IPS-NIHi11 (cell line): ENCODE data around the gene GALNT9.
"Not testable (repeated sequence)": the region's sequence is repeated elsewhere in the genome, so short reads cannot be mapped to it uniquely, and the experiment has no call there.

Experiments used
- DNase-seq: peaks from one replicate; pipeline ENCODE4 v3.0.0; 2012; ENCODE audit warnings: mixed read lengths, low spot score

GALNT9 gene

GRCh38 chr12:132229193-132229760, 100.1 kb downstream of the GALNT9 start:
- no peak for DNase-seq

- DNase-seq = no peak
Observed at GRCh38 chr12:132228476-132229192, 100.8 kb downstream of the GALNT9 start.

- no peak for DNase-seq
Observed at GRCh38 chr12:132227782-132228475, 101.5 kb downstream of the GALNT9 start.

GRCh38 chr12:132227118-132227517, 102.3 kb downstream of the GALNT9 start:
- DNase-seq = no peak

- DNase-seq = no peak
Observed at GRCh38 chr12:132226604-132227003, 102.8 kb downstream of the GALNT9 start.

GRCh38 chr12:132225214-132225613, 104.2 kb downstream of the GALNT9 start:
- DNase-seq = no peak

GRCh38 chr12:132224484-132224883, 104.9 kb downstream of the GALNT9 start:
- DNase-seq = no peak

- no peak for DNase-seq
Observed at GRCh38 chr12:132222808-132223173, 106.6 kb downstream of the GALNT9 start.

GRCh38 chr12:132222096-132222807, 107.1 kb downstream of the GALNT9 start:
- no peak for DNase-seq

GRCh38 chr12:132219761-132220160, 109.6 kb downstream of the GALNT9 start:
- DNase-seq = not testable (repeated sequence)

GRCh38 chr12:132219323-132219722, 110.1 kb downstream of the GALNT9 start:
- DNase-seq = no peak

- DNase-seq = peak; percentile 87
Observed at GRCh38 chr12:132218915-132219314, 110.5 kb downstream of the GALNT9 start.

GRCh38 chr12:132218527-132218875, 110.9 kb downstream of the GALNT9 start:
- DNase-seq = no peak

- DNase-seq = no peak
Observed at GRCh38 chr12:132217800-132218526, 111.4 kb downstream of the GALNT9 start.

- no peak for DNase-seq
Observed at GRCh38 chr12:132217371-132217770, 112.0 kb downstream of the GALNT9 start.

- DNase-seq = no peak
Observed at GRCh38 chr12:132216354-132216987, 112.9 kb downstream of the GALNT9 start.

- DNase-seq = no peak
Observed at GRCh38 chr12:132215299-132215989, 113.9 kb downstream of the GALNT9 start.

- no peak for DNase-seq
Observed at GRCh38 chr12:132214891-132215290, 114.5 kb downstream of the GALNT9 start.

GRCh38 chr12:132214161-132214476, 115.3 kb downstream of the GALNT9 start:
- no peak for DNase-seq

- DNase-seq = no peak
Observed at GRCh38 chr12:132213359-132214160, 115.8 kb downstream of the GALNT9 start.
